ENCODE data around the gene DOCK2.
"Not testable (repeated sequence)": the region's sequence is repeated elsewhere in the genome, so short reads cannot be mapped to it uniquely, and the experiment has no call there.

DOCK2 gene

DNA sequence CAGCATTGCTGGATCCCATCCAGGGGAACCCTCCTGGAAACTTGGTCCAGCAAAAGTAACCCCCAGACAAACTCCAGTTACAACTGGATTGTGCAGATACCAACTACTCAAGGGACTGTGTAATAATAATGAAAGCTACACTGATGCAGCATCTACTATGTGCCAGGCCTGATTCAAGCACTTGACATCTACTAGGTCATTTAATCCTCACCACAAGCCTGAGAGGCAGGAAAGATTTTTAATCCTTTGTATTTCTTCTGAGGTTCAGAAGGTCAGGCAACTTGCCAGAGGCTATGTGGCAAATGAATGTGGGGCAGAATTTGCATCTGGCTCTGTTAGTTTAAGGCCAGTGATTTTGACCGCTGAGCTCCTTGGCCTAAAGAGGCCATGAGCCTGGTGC is 439.1 kb downstream of the DOCK2 start:
- DNase-seq, result no peak

DNA sequence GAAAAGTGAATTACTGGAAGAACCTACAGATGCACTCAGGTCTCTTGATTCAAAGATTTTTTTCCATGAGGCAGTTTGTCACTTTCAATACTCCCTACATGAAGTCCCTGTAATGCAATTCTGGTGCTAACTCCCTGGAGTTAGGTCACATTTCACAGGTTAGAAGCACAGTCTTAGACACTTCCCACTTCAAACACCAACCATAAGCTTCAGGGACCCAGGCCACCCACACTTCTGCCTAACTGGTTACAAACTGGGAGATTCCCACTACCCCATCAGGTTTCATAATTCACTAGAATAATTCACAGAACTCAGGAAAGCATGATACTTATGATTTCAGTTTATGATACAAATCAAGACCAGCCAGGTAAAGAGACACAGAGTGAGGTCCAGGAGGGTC is 439.7 kb downstream of the DOCK2 start:
- no peak for DNase-seq

DNA sequence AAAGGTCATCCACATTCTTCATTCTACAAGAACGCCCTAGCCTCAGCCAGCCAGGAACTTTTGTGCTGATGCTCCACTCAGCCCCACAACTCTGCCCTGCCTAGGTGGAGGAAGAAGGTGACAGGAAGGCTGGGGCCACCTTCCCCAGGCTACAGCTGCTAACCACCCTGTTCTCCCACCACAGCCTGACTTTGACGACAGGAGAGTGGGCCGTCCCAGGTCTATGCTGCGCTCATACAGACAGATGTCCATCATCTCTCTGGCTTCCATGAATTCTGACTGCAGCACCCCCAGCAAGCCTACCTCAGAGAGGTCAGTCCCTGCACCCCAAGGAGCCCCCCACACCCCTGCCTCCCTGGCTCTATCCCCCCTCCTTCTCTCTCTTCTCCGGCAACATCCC is 440.5 kb downstream of the DOCK2 start:
- no peak for DNase-seq

DNA sequence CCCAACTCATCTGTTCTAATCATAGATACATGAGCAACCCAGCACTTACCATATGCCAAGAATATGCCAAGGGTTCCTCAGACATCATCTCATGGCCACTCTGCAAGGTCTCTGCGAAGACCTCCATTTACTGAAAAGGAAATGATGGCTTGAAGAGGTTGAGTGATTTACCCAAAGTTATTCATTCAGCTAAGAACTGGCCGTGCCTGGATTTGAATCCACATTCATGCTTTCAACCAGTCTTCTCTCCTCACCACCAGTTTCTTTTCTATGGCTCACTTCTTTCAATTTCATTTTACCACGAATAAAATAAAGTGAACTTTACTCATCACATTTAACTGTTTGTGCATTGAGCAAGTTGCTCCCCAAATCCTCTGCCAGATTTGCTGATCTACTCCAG is 441.4 kb downstream of the DOCK2 start:
- no peak for DNase-seq

DNA sequence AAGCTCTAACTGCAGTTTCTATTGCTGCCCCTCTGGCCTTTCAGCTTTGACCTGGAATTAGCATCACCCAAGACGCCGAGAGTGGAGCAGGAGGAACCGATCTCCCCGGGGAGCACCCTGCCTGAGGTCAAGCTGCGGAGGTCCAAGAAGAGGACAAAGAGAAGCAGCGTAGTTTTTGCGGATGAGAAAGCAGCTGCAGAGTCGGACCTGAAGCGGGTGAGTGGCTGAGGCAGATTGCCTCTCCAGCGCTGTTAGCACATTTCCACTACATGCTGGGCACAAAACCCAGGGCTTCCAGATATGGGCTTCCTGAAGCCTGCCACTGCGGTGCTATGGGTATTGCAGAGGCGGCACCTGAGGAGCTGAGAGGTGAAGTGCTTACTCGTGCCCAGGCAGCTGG is 441.9 kb downstream of the DOCK2 start:
- DNase-seq, result no peak

DNA sequence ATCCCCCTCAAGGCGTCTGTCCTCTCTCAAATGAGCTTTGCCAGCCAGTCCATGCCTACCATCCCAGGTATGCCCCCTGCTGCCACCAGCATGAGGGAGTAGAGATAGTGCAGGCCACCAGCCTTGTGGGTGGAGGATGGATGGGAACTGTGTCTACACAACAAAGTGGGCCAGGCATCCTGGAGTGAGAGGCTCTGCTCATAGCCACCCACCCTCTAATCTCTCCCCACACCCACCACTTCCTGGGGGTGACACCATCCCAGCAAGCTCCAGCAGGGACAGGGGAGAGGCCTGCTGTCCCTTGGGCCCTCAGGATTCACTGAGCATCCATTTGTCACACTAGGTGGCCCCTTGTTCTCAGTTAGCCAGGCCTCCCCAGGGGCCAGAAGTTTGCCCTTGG is 443.1 kb downstream of the DOCK2 start:
- no peak for DNase-seq

DNA sequence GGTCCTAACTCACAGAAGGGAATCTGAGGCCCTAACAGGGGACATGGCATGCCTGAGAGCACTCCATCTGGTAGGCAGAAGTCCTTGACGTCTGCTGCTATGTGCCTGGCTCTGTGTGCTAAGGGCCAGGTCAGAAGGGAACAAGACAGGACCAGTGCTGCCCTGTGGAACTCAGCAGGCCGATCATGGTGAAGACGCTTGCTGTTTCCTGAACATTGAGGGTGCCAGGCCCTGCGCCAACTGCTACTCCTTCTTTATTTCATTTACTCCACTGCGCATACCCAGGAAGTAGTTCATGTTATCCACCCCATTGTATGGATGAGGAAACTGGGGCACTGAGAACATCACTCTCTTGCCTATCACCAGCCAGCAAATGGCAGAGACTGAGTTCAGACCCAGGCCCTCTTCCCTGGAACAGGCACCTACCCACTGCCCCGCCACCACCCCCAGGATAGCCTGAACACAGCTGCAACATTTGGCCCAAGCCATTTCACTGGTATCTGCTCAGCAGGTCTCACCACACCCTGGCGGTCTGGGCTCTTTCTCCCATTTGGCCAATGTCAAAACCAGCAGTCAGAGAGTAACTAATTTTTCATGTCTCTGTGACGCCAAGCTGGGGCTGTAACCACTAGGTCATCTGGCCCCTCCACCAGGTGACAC is 443.8 kb downstream of the DOCK2 start:
- no peak for DNase-seq

DNA sequence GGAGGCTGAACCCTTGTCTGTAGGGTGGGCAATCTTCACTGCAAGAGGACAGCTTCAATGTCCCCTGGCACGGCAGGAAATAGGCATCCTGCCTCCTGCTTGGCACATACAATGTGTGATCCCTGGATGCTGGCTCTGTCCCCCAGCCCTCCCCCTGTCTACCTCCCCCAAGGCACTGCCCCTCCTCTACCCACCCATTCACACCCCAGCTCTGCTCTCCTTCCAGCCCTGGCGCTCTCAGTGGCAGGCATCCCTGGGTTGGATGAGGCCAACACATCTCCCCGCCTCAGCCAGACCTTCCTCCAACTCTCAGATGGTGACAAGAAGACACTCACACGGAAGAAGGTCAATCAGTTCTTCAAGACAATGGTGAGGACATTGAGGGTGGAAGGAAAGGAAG is 444.5 kb downstream of the DOCK2 start:
- DNase-seq, result no peak

DNA sequence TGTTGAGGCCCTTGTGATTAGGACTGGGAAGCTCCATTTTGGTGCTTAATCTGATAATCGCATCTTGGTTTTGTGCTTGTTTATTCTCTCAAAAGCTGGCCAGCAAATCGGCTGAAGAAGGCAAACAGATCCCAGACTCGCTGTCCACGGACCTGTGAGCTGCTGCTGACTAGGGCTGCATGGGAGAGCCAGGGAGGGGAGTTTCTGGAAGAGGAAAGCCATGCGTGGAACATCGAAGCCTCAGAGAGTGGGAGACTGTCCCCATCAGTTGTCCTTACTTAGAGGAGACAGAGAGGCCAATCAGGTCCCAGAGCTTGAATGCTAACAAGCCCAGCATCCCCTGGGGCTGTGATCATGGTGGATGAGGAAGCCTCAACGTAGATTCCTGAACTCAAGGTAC is 445.6 kb downstream of the DOCK2 start:
- no peak for DNase-seq

DNA sequence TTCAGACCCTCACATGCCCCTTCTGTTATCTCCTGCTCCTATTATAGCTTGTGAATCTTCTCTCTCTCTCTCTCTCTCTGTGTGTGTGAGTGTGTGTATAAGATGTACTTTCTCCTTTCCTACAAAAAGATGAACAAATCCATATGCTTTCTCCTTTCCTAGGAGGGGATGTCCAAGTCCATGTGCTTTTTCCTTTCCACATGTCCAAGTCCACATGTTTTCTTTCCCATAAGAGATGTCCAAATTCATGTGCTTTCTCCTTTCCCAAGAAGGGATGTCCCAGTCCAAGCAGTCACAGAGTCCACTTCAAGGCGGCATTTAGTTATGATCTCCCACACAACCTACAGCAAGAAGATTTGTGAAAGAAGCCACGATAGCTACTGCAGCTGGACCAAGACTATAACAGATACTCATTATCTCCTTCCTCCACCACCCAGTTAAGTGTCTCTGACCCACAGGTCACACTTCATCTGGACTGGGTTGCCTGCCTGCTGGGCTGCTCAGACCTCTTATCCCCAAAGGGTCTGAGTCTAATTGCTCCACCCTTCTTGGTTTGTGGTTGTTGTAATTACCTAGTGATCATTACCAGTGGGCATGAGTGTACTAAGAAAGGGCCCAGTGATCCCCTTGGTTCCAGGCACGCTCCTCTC is 450.2 kb downstream of the DOCK2 start:
- DNase-seq, result no peak

DNA sequence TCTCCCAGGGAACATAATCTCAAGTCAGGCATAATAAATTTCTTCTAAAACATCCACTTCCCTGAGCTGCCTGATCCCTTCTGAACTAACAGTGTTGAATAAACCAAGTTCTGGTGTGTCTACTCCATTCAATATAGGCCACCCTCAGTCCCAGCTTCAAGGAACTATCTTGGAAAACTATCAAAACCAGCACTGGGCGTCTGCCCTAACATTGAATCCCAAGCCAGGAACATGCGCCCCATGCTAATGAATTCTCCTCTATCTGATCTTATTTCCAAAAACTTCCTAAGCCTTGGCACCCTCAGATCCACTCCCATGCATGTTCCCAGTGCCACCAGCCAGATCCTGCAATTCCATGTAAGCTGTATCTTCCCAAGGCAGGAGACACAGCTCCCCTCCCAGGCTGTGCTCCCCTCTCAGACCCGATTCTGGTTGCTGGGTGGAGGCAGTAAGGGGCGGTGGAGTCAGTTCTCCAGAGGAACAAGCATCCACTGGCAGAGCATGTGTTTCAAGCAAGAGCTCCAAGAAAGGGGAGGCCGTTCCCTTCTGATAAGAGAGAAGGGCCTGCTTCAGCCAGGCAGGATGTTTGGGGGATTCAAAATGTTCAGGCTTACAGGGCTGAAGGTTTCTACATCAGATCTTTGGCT is 455.5 kb downstream of the DOCK2 start:
- DNase-seq, result no peak

DNA sequence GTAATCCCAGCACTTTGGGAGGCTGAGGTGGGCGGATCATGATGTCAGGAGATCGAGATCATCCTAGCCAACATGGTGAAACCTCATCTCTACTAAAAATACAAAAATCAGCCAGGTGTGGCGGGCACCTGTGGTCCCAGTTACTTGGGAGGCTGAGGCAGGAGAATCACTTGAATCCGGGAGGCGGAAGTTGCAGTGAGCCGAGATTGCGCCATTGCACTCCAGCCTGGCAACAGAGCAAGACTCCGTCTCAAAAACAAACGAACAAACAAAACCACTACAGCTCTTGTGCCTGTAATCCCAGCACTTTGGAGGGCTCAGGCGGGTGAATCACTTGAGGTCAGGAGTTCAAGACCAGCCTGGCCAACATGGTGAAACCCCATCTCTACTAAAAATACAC is 457.3 kb downstream of the DOCK2 start:
- DNase-seq, result not testable (repeated sequence)

DNA sequence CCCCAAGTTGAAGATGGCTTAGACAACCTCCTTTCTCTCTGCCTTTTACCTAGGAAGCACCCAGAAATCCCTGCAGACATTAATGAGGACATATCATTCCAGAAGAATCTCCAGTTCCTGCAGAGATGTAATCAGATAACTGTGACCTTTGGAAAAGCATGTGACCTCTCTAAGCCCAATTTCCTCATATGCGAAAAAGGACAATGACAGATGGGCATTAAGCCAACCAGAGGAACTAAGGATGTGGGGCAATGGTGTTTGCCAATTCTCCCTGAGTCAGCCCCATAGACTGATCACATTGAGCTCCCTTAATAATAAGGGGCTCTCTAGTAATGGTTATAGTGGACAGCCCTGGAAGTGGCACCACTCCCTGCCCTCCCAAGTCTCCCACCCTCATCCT is 458.6 kb downstream of the DOCK2 start:
- no peak for DNase-seq

DNA sequence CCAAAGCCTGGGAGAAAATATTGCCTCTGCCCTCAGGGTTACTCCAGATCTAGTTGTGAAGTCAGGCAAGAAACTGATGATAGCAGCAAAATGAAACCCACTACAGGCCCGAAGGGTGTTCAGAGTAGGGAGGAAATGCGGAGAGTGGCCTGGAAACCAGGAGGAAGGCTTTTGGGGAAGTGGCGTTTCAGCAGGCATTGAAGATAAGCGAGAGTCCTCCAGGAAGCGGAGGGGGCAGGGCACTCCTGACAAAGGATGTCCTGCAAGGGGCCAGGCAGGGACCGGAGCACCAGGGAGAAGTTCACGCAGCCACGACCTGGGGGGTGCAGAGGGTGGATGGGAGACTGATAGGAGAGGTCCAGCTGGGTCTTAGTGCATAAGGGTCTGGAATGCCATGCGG is 460.9 kb downstream of the DOCK2 start:
- no peak for DNase-seq

DNA sequence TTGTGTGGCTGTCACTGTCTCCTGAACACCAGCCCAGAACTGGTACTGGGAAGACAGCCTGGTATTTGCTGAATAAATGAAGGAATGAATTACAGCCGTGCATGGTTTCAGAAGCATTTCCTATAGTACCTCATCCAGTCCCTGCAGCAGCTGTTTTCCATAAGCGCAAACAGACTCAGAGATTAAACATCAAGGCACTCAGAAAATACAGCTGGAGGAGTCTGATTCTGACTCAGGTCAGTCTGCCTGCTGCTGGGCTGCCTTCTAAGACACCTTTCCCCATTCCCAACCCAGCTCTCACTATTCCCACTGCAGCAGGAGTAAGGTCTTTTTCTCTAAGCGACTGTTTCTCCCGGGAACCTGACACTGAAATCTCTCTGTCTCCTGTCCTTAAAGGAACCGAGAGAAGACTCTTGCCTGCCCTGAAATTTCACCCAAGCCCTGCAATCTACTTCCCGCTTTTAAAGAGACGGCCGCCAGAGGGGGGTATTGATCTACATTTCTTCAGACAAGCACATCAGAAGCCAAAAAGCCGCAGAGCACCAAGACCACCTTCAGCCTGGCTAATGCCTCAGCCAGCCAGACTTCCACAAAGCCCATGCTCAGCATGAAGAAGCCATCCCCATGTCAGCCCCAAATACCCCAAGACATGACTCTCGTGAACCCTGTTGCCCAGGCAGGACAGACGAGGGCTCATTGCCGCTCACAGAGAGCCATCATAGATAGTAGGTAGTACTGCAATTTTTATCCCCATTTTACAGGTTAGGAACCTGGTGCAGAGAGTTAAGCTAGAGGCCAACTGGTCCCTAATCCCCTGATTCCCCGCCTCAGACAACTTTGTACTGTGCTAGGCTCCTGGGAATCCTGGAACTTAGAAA is 463.2 kb downstream of the DOCK2 start:
- DNase-seq, result peak; percentile 97

DNA sequence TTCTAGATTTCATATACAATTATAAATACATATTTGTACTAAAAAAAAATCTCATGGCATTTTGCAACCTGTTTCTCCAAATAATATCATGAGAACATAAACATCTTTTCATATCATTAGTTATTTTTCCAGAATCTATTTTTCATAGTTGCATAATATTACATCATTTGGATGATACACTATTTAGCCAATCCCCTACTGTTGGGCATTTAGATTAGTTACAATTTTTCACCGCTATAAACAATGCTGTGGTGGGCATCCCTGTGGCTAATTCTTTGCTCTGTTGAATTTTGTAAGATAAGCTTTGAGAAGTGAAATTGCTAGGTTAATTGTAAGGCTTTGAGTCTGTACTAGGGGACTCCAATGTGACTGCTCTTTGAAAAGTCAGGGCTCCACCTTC is 466.4 kb downstream of the DOCK2 start:
- no peak for DNase-seq

DNA sequence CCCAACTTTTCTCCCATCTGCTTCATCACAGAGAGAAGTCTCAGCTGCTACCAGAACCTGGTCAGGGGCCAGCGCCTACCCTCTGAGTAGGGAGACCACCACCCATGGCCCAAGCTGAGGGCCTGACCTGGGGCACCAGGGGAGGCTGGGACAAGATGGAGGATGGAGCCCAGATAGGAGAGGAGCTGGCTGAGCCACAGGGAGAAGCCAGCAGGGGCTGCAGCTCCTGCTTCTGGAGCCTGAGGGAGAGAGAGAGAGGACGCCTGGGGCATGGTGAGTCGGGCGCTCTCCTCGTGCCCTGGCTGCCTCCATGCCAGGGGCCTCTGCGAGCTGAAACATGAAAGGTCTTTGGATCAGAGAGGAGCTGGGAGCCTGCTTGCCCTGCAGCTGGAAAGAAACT is 467.2 kb downstream of the DOCK2 start:
- no peak for DNase-seq

DNA sequence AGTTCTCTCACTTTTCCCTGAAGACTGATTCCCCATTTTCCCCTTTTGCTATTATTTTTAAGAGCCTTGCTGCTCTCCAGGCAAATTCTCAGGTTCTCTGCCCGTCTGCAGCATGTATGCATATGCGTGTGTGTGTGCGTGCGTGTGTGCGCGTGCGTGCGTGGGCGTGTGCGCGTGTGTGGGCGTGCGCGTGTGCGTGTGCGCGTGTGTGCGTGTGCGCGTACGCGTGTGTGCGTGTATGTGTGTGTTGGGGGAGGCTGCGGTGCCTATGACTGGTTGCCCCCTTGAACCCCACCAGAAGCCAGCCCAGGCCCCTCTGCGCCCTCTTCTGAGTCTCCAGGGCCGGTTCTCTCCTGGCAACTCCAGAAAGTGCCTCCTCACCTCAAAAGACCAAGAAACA is 467.6 kb downstream of the DOCK2 start:
- no peak for DNase-seq

DNA sequence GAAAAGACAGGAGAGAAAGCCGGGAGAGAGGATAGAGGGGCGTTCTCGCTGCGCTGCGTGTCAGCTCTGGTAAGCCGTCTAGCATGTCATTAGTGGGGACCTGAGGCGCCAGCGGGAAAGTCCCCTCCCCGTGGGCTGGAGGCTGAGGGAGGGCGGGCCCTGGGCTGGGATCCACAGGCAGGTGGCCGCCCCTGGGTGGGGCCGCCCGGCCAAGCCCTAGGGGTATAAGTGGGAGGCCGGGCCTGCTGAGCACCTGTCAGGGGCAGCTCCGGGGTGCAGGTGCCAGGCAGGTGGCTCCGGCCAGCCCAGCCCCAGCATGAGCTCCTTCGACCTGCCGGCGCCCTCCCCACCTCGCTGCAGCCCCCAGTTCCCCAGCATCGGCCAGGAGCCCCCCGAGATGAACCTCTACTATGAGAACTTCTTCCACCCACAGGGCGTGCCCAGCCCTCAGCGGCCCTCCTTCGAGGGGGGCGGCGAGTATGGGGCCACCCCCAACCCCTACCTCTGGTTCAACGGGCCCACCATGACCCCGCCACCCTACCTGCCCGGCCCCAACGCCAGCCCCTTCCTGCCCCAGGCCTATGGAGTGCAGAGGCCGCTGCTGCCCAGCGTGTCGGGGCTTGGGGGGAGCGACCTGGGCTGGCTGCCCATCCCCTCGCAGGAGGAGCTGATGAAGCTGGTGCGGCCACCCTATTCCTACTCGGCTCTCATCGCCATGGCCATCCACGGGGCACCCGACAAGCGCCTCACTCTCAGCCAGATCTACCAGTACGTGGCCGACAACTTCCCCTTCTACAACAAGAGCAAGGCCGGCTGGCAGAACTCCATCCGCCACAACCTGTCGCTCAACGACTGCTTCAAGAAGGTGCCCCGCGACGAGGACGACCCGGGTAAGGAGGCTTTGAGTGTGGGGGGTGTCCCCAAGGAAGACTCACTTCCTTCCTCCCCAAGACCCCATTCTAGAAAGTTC is 468.9 kb downstream of the DOCK2 start, which contains the start of gene FOXI1:
Gene FOXI1, plus strand, starts transcription at position 256 of the 970 bp plus-strand sequence. Its CDS starts 61 bp downstream, at position 317.
- peak; percentile 30 for DNase-seq

DNA sequence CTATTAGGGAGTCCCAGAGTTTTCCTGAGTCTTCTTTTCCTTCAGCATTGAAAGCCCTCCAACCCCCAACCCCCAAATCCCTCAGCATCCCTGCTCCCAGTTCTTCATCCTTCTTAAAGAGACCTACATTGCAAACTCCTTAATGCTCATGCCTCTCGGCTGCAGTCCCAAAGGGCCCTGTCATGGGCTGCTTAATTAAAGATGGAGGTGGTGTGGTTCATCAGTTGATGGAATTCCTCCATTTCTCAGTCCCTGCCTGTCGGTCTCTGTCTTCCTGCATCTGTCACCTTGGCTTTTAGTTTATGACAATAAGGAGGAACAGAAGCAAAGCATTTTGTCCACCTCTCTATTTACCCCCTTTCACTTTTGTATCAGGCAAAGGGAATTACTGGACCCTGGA is 470.6 kb downstream of the DOCK2 start:
- no peak for DNase-seq

DNA sequence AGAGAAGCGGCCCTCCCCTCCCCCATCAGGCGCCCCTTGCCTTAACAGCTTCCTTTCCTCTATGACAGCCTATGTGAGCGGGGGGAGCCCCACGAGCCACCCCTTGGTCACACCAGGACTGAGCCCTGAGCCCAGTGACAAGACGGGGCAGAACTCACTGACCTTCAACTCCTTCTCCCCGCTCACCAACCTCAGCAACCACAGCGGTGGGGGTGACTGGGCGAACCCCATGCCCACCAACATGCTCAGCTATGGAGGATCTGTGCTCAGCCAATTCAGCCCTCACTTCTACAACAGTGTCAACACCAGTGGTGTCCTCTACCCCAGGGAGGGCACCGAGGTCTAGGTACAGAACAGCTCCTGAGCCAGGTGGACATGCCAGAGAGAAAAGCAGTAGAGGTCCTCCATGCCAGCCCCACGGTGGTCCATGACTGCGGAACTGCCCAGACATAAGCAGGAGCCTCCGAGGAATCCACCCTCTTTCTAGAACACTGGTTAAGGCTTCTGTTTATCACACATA is 471.3 kb downstream of the DOCK2 start:
- DNase-seq, result no peak

Measured in eye (tissue), 1 donor.